ENCODE results near the gene TSACC. TPM values are rescaled to one million over a fixed set of nuclear protein-coding genes. Genes with fewer than 3 reads are reported as not detected.

Gene TSACC
- total RNA-seq, 4 donors from 2014 or later: 3.2 TPM; not detected in 3

- 51 to 53% methylated on average over 6 of the region's 6 CpGs for WGBS, 2 donors
- no peak overlapping the region for H3K4me3 ChIP-seq (ENCODE audit: low read depth, poor library complexity, severe bottlenecking)
- intact Hi-C loops (cut with DNase I; ENCODE audit: low total_unique reads): no loop called here
- DNase-seq (ENCODE audit: low spot score in 2 of 2): no peak
- TF ChIP-seq CTCF (IDR thresholded peaks at IDR 0.05) (no peak), POLR2A (IDR thresholded peaks at IDR 0.05) (no peak)
These were observed 18.0 kb downstream of the TSACC start for GRCh38 chr1:156356262-156356874.

GRCh38 chr1:156356875-156357534 lies 18.7 kb downstream of the TSACC start:
- no peak for TF ChIP-seq CTCF (IDR thresholded peaks at IDR 0.05)
- TF ChIP-seq POLR2A (IDR thresholded peaks at IDR 0.05): no peak
- no peak overlapping the region for H3K4me3 ChIP-seq (ENCODE audit: low read depth, poor library complexity, severe bottlenecking)
- 12 to 13% methylated on average over 22 of the region's 22 CpGs for WGBS, 2 donors
- intact Hi-C loops (cut with DNase I; ENCODE audit: low total_unique reads): no loop called here
- no peak for DNase-seq (ENCODE audit: low spot score in 2 of 2)

- 90 to 96% methylated on average over 2 of the region's 2 CpGs for WGBS, 2 donors
- intact Hi-C loops (cut with DNase I; ENCODE audit: low total_unique reads): no loop called here
- TF ChIP-seq POLR2A (IDR thresholded peaks at IDR 0.05) (no peak), CTCF (IDR thresholded peaks at IDR 0.05) (no peak)
- no peak overlapping the region for H3K4me3 ChIP-seq (ENCODE audit: low read depth, poor library complexity, severe bottlenecking)
- DNase-seq (ENCODE audit: low spot score in 2 of 2): no peak
These were observed 19.7 kb downstream of the TSACC start for GRCh38 chr1:156357977-156358376.

- intact Hi-C loops (cut with DNase I; ENCODE audit: low total_unique reads): no loop called here
- TF ChIP-seq POLR2A (IDR thresholded peaks at IDR 0.05): no peak
- no peak for TF ChIP-seq CTCF (IDR thresholded peaks at IDR 0.05)
- H3K4me3 ChIP-seq (ENCODE audit: low read depth, poor library complexity, severe bottlenecking): no peak overlapping the region
- 84 to 88% methylated on average over 1 of the region's 1 CpG for WGBS, 2 donors
- no peak for DNase-seq (ENCODE audit: low spot score in 2 of 2)
These were observed 20.3 kb downstream of the TSACC start for GRCh38 chr1:156358641-156359040.

GRCh38 chr1:156359249-156359648 lies 20.9 kb downstream of the TSACC start:
- TF ChIP-seq POLR2A (IDR thresholded peaks at IDR 0.05): no peak
- TF ChIP-seq CTCF (IDR thresholded peaks at IDR 0.05): no peak
- H3K4me3 ChIP-seq (ENCODE audit: low read depth, poor library complexity, severe bottlenecking): no peak overlapping the region
- intact Hi-C loops (cut with DNase I; ENCODE audit: low total_unique reads): no loop called here
- no peak for DNase-seq (ENCODE audit: low spot score in 2 of 2)
- 89 to 91% methylated on average over 3 of the region's 3 CpGs for WGBS, 2 donors

Measured in lower leg skin (tissue), 4 donors.